ENCODE measurements around the gene TMEM109.
A peak's percentile ranks its signal among the peaks of the same experiment; 100 is the strongest.

Gene TMEM109

GRCh38 chr11:60950024-60950423 is 36.1 kb downstream of the TMEM109 start:
- no peak for TF ChIP-seq CTCF (IDR thresholded peaks at IDR 0.05; ENCODE audit: insufficient read depth, low read depth, low read length, missing control alignments)
- peak overlapping the region; percentile 73 for H3K4me3 ChIP-seq (ENCODE audit: low read depth, low read length)
- no peak for DNase-seq (ENCODE audit: low read depth)

- no peak for TF ChIP-seq CTCF (IDR thresholded peaks at IDR 0.05; ENCODE audit: insufficient read depth, low read depth, low read length, missing control alignments)
- peak; percentile 63 for DNase-seq (ENCODE audit: low read depth)
- H3K4me3 ChIP-seq (ENCODE audit: low read depth, low read length) = peak overlapping the region; percentile 73
These were observed 37.1 kb downstream of the TMEM109 start for GRCh38 chr11:60950933-60951605.

DNA sequence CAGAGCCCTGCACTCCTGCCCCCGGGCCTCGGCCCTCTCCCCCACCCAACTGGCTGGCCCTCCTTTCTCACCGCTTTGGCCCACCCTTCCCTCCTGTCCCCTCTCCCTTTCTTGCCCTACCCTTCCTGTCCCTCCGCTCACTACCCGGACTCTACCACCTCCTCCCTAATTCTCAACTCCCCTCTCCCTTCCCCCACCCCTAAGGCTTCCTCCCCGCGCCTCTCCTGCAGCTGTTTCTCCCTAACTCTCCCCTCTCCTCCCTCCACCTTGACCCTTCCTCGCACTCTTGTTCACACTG is 37.6 kb downstream of the TMEM109 start:
- DNase-seq (ENCODE audit: low read depth) = peak; percentile 58
- no peak for TF ChIP-seq CTCF (IDR thresholded peaks at IDR 0.05; ENCODE audit: insufficient read depth, low read depth, low read length, missing control alignments)
- H3K4me3 ChIP-seq (ENCODE audit: low read depth, low read length) = peak overlapping the region; percentile 73

DNA sequence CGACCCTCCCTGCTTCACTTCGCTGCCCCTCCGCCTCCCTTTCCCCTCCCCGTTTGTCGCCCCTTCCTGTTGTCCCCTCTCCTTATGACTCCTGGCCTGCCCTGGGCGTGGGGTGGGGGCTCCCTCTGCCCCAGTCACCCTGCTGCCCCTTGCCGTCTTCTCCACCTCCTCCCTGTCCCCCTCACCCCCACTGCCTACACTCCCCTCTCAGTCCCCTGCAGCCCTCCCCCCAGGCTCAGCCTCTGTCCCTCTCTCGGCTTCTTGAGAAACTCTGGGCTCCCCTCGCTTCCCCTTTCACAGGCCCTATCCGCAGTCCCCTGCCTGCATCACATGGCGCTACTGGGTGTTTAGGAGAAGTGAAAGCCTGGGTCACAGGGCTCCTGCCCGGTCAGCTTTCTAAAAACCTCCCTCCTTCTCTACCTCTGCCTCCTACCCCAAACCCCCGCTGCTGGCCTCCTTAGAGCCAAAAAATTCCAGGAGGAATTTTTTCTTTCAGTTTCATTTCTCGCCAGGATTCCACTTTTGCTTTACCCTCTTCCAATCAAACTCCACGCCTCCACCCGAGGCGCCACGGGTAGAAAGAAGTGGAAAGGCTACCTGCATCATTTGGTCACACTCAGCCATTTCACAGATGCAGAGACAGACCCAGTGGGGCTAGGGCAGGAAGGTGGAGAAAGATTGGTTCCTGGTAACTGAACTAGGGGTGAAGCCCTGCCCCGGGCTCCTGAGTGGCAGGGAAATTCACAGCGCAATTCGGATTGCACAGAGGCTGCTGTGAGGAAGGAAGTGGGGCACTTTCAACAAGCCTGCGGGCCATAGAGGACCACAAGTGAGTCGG is 38.2 kb downstream of the TMEM109 start, which contains the start of gene SLC15A3:
TSS of gene SLC15A3 (minus strand) at position 273 of the 838 bp plus-strand sequence. CDS start 625 bp downstream, outside the sequence.
- H3K4me3 ChIP-seq (ENCODE audit: low read depth, low read length) = peak within 1 kb of the TSS; percentile 73
- DNase-seq (ENCODE audit: low read depth) = peak; percentile 93
- no peak for TF ChIP-seq CTCF (IDR thresholded peaks at IDR 0.05; ENCODE audit: insufficient read depth, low read depth, low read length, missing control alignments)

- no peak for TF ChIP-seq CTCF (IDR thresholded peaks at IDR 0.05; ENCODE audit: insufficient read depth, low read depth, low read length, missing control alignments)
- peak overlapping the region; percentile 73 for H3K4me3 ChIP-seq (ENCODE audit: low read depth, low read length)
- no peak for DNase-seq (ENCODE audit: low read depth)
These were observed 38.8 kb downstream of the TMEM109 start for GRCh38 chr11:60952742-60953170.

- TF ChIP-seq CTCF (IDR thresholded peaks at IDR 0.05; ENCODE audit: insufficient read depth, low read depth, low read length, missing control alignments) = no peak
- DNase-seq (ENCODE audit: low read depth) = no peak
- H3K4me3 ChIP-seq (ENCODE audit: low read depth, low read length) = no peak overlapping the region
These were observed 39.8 kb downstream of the TMEM109 start for GRCh38 chr11:60953781-60954180.
